ENCODE measurements around the gene RAB8B.

Gene RAB8B

GRCh38 chr15:63294359-63294758, 105.0 kb downstream of the RAB8B start (continued):
- no peak for TF ChIP-seq ZBTB7A (tag by site-specific recombination; IDR thresholded peaks at IDR 0.05; ENCODE audit: low read depth)
- TF ChIP-seq ZNF148 (tag by site-specific recombination; IDR thresholded peaks at IDR 0.05; ENCODE audit: borderline replicate concordance): no peak
- TF ChIP-seq ZBTB10 (tag by site-specific recombination; IDR thresholded peaks at IDR 0.05): no peak
- no peak for TF ChIP-seq ZNF391 (tag by site-specific recombination; IDR thresholded peaks at IDR 0.05; ENCODE audit: borderline replicate concordance, low read depth)
- no peak for TF ChIP-seq ZEB2 (tag by site-specific recombination; IDR thresholded peaks at IDR 0.05)
- TF ChIP-seq ZNF302 (tag by site-specific recombination; IDR thresholded peaks at IDR 0.05; ENCODE audit: low read depth): no peak

DNA sequence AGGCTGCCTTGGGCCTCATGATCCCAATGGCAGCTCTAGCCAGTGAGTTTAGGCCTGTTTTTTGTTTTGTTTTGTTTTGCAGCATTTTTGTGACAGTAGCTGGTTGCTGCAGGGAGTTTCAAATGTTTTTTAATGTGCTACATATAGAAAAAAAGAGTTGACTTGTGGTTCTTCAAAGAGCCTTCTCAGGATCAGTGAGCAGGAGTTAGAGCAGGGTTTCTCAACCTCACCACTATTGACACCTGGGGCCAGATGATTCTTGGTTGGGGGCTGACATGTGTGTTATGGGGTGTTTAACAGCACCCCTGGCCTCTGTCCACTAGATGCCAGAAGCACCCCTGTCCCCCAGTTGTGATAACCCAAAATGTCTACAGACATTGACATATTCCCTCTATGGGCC, 105.9 kb downstream of the RAB8B start:
- no peaks in the 10 kb centered on the region; a peak in 1 of 3 replicates for H3K36me3 ChIP-seq (ENCODE audit: control insufficient read depth in 2 of 2, insufficient read depth in 1 of 2, low read length in 2 of 2)
- ChIA-PET POLR2A (no interaction called here), CTCF (interaction anchor here (0.6 kb wide), 1 partner anchor 314 kb away, joined by 3 read pairs; no protein-coding TSS in a partner anchor)

DNA sequence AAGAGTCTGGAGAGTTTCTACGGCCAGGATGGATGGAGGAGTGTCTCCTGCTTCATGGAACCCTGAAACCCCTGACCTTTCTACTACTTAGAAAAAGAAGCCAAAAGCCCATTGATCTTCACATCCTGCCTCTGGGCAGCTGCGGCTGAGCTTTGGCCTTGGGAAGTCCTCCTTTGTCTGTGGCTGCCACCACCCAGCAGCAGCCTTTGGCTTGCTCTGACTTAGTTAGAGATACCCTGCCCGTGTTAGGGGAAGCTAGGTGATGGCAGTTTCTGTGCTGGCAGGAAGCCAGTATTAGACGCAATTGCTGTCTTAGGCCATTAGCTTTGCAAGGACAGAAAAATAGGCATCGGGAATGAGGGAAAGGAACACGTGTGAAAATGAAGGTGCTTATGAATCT, 106.8 kb downstream of the RAB8B start:
- Histone ChIP-seq H3K4me1 (ENCODE audit: control insufficient read depth, insufficient read depth, low read length) (no peaks in the 10 kb centered on the region), H3K36me3 (ENCODE audit: control insufficient read depth in 2 of 2, insufficient read depth in 1 of 2, low read length in 2 of 2) (no peaks in the 10 kb centered on the region; a peak in 1 of 3 replicates), H3K4me3 (ENCODE audit: low read depth, low read length) (no peak overlapping the region), H3K9me3 (ENCODE audit: control insufficient read depth, insufficient read depth, low read depth, low read length) (no peaks in the 10 kb centered on the region), H3K27ac (ENCODE audit: extremely low read depth, low read depth, low read length) (no peak overlapping the region)
- ChIA-PET CTCF (interaction anchor here (0.6 kb wide), 1 partner anchor 313 kb away, joined by 3 read pairs; no protein-coding TSS in a partner anchor), POLR2A (interaction anchor here (0.7 kb wide), 1 partner anchor 130 kb away, joined by 4 read pairs; no protein-coding TSS in a partner anchor)
- no peak for TF ChIP-seq ZNF175 (tag by site-specific recombination; IDR thresholded peaks at IDR 0.05)
- TF ChIP-seq MZF1 (tag by site-specific recombination; IDR thresholded peaks at IDR 0.05; ENCODE audit: borderline replicate concordance): no peak
- TF ChIP-seq, protein P1, sequence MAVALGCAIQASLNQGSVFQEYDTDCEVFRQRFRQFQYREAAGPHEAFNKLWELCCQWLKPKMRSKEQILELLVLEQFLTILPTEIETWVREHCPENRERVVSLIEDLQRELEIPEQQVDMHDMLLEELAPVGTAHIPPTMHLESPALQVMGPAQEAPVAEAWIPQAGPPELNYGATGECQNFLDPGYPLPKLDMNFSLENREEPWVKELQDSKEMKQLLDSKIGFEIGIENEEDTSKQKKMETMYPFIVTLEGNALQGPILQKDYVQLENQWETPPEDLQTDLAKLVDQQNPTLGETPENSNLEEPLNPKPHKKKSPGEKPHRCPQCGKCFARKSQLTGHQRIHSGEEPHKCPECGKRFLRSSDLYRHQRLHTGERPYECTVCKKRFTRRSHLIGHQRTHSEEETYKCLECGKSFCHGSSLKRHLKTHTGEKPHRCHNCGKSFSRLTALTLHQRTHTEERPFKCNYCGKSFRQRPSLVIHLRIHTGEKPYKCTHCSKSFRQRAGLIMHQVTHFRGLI (tag by site-specific recombination; IDR thresholded peaks at IDR 0.05): no peak
- no peak for TF ChIP-seq ZNF768 (tag by site-specific recombination; IDR thresholded peaks at IDR 0.05)
- no peak for TF ChIP-seq ZNF561 (tag by site-specific recombination; IDR thresholded peaks at IDR 0.05; ENCODE audit: borderline replicate concordance)
- TF ChIP-seq ZNF16 (tag by site-specific recombination; IDR thresholded peaks at IDR 0.05; ENCODE audit: low read depth): no peak
- TF ChIP-seq, protein P2, sequence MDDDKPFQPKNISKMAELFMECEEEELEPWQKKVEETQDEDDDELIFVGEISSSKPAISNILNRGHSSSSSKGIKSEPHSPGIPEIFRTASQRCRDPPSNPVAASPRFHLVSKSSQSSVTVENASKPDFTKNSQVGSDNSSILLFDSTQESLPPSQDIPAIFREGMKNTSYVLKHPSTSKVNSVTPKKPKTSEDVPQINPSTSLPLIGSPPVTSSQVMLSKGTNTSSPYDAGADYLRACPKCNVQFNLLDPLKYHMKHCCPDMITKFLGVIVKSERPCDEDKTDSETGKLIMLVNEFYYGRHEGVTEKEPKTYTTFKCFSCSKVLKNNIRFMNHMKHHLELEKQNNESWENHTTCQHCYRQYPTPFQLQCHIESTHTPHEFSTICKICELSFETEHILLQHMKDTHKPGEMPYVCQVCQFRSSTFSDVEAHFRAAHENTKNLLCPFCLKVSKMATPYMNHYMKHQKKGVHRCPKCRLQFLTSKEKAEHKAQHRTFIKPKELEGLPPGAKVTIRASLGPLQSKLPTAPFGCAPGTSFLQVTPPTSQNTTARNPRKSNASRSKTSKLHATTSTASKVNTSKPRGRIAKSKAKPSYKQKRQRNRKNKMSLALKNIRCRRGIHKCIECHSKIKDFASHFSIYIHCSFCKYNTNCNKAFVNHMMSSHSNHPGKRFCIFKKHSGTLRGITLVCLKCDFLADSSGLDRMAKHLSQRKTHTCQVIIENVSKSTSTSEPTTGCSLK (tag by site-specific recombination; IDR thresholded peaks at IDR 0.05): no peak
- TF ChIP-seq ZNF571 (tag by site-specific recombination; IDR thresholded peaks at IDR 0.05): no peak
- TF ChIP-seq ZBTB26 (tag by site-specific recombination; optimal IDR thresholded peaks at IDR 0.05): no peak

More for the DNA sequence above, 105.9 kb downstream of the RAB8B start:
- H3K4me1 ChIP-seq (ENCODE audit: control insufficient read depth, insufficient read depth, low read length): no peaks in the 10 kb centered on the region
- TF ChIP-seq ZNF19 (tag by site-specific recombination; IDR thresholded peaks at IDR 0.05; ENCODE audit: low read depth) (no peak), ZSCAN23 (tag by site-specific recombination; IDR thresholded peaks at IDR 0.05) (no peak), GLI2 (tag by site-specific recombination; IDR thresholded peaks at IDR 0.05; ENCODE audit: borderline replicate concordance, low read depth) (no peak), ZSCAN16 (tag by site-specific recombination; IDR thresholded peaks at IDR 0.05) (no peak), ZNF223 (tag by site-specific recombination; IDR thresholded peaks at IDR 0.05) (no peak), ZNF2 (tag by site-specific recombination; IDR thresholded peaks at IDR 0.05) (no peak), ZFP69B (tag by site-specific recombination; IDR thresholded peaks at IDR 0.05) (no peak), ZNF530 (tag by site-specific recombination; IDR thresholded peaks at IDR 0.05; ENCODE audit: low read depth) (no peak), ZNF654 (tag by site-specific recombination; IDR thresholded peaks at IDR 0.05; ENCODE audit: low read depth) (no peak), MEIS1 (CRISPR knock-in tag; IDR thresholded peaks at IDR 0.05; ENCODE audit: borderline replicate concordance) (no peak)
- TF ChIP-seq, protein P3, sequence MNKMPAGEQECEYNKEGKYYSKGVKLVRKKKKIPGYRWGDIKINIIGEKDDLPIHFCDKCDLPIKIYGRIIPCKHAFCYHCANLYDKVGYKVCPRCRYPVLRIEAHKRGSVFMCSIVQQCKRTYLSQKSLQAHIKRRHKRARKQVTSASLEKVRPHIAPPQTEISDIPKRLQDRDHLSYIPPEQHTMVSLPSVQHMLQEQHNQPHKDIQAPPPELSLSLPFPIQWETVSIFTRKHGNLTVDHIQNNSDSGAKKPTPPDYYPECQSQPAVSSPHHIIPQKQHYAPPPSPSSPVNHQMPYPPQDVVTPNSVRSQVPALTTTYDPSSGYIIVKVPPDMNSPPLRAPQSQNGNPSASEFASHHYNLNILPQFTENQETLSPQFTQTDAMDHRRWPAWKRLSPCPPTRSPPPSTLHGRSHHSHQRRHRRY (tag by site-specific recombination; IDR thresholded peaks at IDR 0.05): no peak
- H3K27ac ChIP-seq (ENCODE audit: extremely low read depth, low read depth, low read length): no peak overlapping the region
- no peaks in the 10 kb centered on the region for H3K9me3 ChIP-seq (ENCODE audit: control insufficient read depth, insufficient read depth, low read depth, low read length)
- H3K4me3 ChIP-seq (ENCODE audit: low read depth, low read length): no peak overlapping the region
